ENCODE results near the gene LMBR1. TPM values are rescaled to one million over a fixed set of nuclear protein-coding genes. Genes with fewer than 3 reads are reported as not detected.

Gene LMBR1
- total and polyA plus RNA-seq, 2 of the 13 experiments (the other 11 are each of a cell fraction or from before 2014, with no cell fraction given): 20.9 to 39.6 TPM

DNA sequence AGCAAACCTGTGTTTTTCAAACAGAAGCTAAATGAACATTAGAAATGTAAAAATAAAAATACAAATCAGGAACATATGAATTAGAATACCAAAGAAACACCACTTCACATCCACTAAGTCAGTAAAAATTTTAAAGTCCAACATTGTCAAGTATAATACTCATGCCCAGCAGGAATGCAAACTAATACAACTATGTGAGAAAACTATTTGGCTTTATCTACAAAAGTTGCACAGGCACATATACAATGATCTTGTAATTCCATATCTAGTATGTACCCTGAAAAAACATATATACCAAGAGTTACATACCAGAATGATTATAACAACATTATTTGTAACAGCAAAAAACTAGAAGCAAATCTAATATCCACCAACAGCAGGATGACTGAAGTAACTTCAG lies 161.3 kb downstream of the LMBR1 start:
- ATAC-seq: no peak
- H3K4me2 ChIP-seq (ENCODE audit: low read depth, low read length): no peak overlapping the region
- ChIA-PET CTCF (ENCODE audit: low intra/inter-chr PET ratio, low total read pairs) (no interaction called here), POLR2A (no interaction called here)
- DNase-seq (ENCODE audit: low spot score): no peak
- in situ Hi-C loops (cut with HindIII; ENCODE audit: extremely low pct_ligation_motif_present, low pct_unique_long_range_greater_than_20kb) (no loop called here), intact Hi-C loops (cut with micrococcal nuclease; ENCODE audit: unreplicated experiment) (no loop called here)
- H3K79me2 ChIP-seq (ENCODE audit: insufficient read depth, low read length): no peaks in the 10 kb centered on the region
- no peak for FAIRE-seq
- no peak overlapping the region for H3K4me3 ChIP-seq (replicated peaks in 1 of 3; ENCODE audit: insufficient read depth in 1 of 3, low read depth in 2 of 3, low read length in 3 of 3)
- no peak overlapping the region for H3K27ac ChIP-seq (ENCODE audit: extremely low read length, insufficient read depth, low read length)
- H4K20me1 ChIP-seq (ENCODE audit: insufficient read depth, low read length): no peaks in the 10 kb centered on the region
- no TSS peak for BruUV-seq (replicated peaks)
- TF ChIP-seq ZNF335 (CRISPR knock-in tag; IDR thresholded peaks at IDR 0.05) (no peak), ZSCAN12 (CRISPR knock-in tag; IDR thresholded peaks at IDR 0.05) (no peak), SP1 (IDR thresholded peaks at IDR 0.05) (no peak), SP1 (CRISPR knock-in tag; IDR thresholded peaks at IDR 0.05) (no peak), ESRRA (CRISPR knock-in tag; IDR thresholded peaks at IDR 0.05; ENCODE audit: low read depth) (no peak), CBX2 (IDR thresholded peaks at IDR 0.05; ENCODE audit: low read depth, low read length) (no peak), CBX2 (CRISPR knock-in tag; IDR thresholded peaks at IDR 0.05; ENCODE audit: low read depth) (no peak)
- peaks cover 0 to 18% of the 10 kb centered on the region in 2 experiments; a peak in 4 of 5 replicates for H3K36me3 ChIP-seq (replicated peaks in 1 of 2; ENCODE audit: control insufficient read depth in 1 of 2, insufficient read depth in 2 of 2, low read length in 2 of 2)
- H3K9ac ChIP-seq (ENCODE audit: insufficient read depth, low read depth, low read length): no peak overlapping the region
- no peaks in the 10 kb centered on the region for H3K4me1 ChIP-seq (ENCODE audit: insufficient read depth, low read length)
- H2AFZ ChIP-seq (ENCODE audit: low read length): no peak overlapping the region
- H3K27me3 ChIP-seq (ENCODE audit: control insufficient read depth in 1 of 2, insufficient read depth in 2 of 2, low read length in 2 of 2): no peaks in the 10 kb centered on the region
- no peaks in the 10 kb centered on the region for H3K9me3 ChIP-seq (ENCODE audit: low read length)

- H3K9ac ChIP-seq (ENCODE audit: insufficient read depth, low read depth, low read length): no peak overlapping the region
- H3K36me3 ChIP-seq (replicated peaks in 1 of 2; ENCODE audit: control insufficient read depth in 1 of 2, insufficient read depth in 2 of 2, low read length in 2 of 2): no peaks in the 10 kb centered on the region
- H3K4me2 ChIP-seq (ENCODE audit: low read depth, low read length): no peak overlapping the region
- no peak overlapping the region for H3K4me3 ChIP-seq (replicated peaks in 1 of 3; ENCODE audit: insufficient read depth in 1 of 3, low read depth in 2 of 3, low read length in 3 of 3)
- H3K79me2 ChIP-seq (ENCODE audit: insufficient read depth, low read length): no peaks in the 10 kb centered on the region
- ChIA-PET CTCF (ENCODE audit: low intra/inter-chr PET ratio, low total read pairs) (no interaction called here), POLR2A (no interaction called here)
- ATAC-seq: no peak
- H3K9me3 ChIP-seq (ENCODE audit: low read length): no peaks in the 10 kb centered on the region
- H4K20me1 ChIP-seq (ENCODE audit: insufficient read depth, low read length): no peaks in the 10 kb centered on the region
- no TSS peak for BruUV-seq (replicated peaks)
- in situ Hi-C loops (cut with HindIII; ENCODE audit: extremely low pct_ligation_motif_present, low pct_unique_long_range_greater_than_20kb) (no loop called here), intact Hi-C loops (cut with micrococcal nuclease; ENCODE audit: unreplicated experiment) (no loop called here)
- no peak for FAIRE-seq
- no peak for DNase-seq (ENCODE audit: low spot score)
- H3K4me1 ChIP-seq (ENCODE audit: insufficient read depth, low read length): peaks cover 9% of the 10 kb centered on the region
- H3K27me3 ChIP-seq (ENCODE audit: control insufficient read depth in 1 of 2, insufficient read depth in 2 of 2, low read length in 2 of 2): no peaks in the 10 kb centered on the region
- peak in 1 of 2 experiments; percentile 6; a peak in 1 of 4 replicates for TF ChIP-seq MAFK (conservative IDR thresholded peaks at IDR 0.05 in 1 of 2, IDR thresholded peaks at IDR 0.05 in 1 of 2; ENCODE audit: low read length in 2 of 2)
- peak; percentile 11; the same call in 1 of the 2 replicates for TF ChIP-seq CEBPB (IDR thresholded peaks at IDR 0.05; ENCODE audit: borderline replicate concordance, low read depth, low read length)
- TF ChIP-seq ZBTB46 (CRISPR knock-in tag; IDR thresholded peaks at IDR 0.05; ENCODE audit: borderline replicate concordance): no peak
- no peak overlapping the region for H3K27ac ChIP-seq (ENCODE audit: extremely low read length, insufficient read depth, low read length)
- no peak overlapping the region for H2AFZ ChIP-seq (ENCODE audit: low read length)
These were observed 167.0 kb downstream of the LMBR1 start for GRCh38 chr7:156725936-156726335.

Measured in HepG2 (cell line).